Stimulated activated CD8-positive, alpha-beta memory T cell treated with anti-CD3 and anti-CD28 coated beads, Interleukin-15, amount 100 ng/mL, for 1 hour (primary cell): ENCODE results near the gene C19orf53.
"Not testable (repeated sequence)": the region's sequence is repeated elsewhere in the genome, so short reads cannot be mapped to it uniquely, and the experiment has no call there.

Source experiments
- DNase-seq: peaks from one replicate; pipeline ENCODE4 v3.0.0-alpha.2; 2020; ENCODE audit warnings: low read depth

Gene C19orf53

DNA sequence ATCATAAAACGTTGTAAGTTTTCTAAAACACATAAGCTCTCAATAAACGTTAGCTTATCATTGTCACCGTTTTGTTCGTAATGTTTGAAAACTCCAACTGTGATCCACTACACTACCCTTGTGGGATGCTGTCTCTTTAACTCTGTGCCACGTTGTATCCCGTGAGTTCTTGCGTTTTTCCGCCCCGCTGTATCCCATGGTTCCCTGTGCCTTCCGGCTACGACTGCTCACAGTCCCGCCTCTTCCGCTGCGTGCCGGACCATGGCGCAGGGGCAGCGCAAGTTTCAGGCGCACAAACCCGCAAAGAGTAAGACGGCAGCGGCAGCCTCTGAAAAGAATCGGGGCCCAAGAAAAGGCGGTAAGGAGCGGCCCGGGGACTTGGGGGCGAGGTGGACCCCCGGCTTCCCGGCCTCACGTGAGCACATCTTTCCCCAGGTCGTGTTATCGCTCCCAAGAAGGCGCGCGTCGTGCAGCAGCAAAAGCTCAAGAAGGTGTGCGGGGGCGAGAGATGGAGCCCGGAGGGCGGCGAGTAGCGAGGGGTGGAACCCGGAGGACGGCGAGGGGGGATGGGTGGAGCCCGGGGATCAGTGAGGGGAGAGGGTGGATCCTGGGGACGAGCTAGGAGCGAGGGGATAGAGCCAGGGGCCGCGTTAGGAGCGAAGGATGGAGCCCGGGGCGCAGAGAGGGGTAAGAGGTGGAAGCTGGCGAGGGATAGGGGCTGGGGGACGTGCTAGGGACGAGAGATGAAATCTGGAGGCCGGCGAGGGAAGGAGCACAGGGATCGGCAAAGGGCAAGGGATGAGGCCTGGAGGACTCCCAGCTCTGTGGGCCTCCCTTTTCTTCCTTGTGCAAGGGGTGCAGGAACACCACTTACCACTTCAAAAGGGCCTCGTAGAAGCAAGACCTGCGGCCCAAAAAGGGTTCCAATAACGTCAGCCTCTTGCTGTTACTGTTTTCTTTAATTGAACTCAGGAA lies at the start of gene C19orf53:
Gene C19orf53 (plus strand): TSS at position 240 of the 975 bp plus-strand sequence. CDS start 22 bp downstream, at position 262.
- DNase-seq, result peak; percentile 79

DNA sequence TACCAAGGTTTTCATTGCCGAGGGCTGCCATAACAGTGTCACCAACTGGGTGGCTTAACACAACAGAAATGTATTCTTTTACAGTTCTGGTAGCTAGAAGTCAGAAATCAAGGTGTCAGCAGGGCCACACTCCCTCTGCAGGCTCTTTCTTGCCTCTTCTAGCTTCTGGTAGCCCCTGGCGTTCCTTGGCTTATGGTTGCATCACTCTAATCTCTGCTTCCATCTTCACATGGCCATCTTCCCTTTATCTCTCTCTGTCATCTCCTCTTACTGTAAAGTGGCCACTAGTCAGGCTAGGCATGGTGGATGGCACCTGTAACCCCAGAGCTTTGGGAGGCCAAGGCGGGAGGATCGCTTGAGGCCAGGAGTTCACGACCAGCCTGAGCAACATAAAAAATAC lies 47.9 kb upstream of the C19orf53 start:
- no peak for DNase-seq

DNA sequence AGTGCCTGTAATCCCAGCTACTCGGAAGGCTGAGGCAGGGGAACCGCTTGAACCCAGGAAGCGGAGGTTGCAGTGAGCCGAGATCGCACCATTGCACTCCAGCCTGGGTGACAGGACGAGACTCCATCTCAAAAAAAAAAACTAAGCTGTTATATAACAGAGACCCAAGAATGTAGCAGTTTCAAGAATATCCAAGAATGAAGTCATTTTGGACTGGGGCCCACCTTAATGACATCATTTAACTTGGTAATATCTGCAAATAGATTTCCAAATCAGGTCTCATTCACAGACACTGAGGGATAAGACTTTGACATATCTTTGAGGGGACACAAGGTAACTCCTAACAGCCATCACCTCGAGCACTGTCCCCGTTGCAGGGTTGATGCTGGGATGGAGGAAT lies 46.5 kb upstream of the C19orf53 start:
- no peak for DNase-seq

GRCh38 chr19:13729859-13730258 lies 44.4 kb upstream of the C19orf53 start:
- no peak for DNase-seq

DNA sequence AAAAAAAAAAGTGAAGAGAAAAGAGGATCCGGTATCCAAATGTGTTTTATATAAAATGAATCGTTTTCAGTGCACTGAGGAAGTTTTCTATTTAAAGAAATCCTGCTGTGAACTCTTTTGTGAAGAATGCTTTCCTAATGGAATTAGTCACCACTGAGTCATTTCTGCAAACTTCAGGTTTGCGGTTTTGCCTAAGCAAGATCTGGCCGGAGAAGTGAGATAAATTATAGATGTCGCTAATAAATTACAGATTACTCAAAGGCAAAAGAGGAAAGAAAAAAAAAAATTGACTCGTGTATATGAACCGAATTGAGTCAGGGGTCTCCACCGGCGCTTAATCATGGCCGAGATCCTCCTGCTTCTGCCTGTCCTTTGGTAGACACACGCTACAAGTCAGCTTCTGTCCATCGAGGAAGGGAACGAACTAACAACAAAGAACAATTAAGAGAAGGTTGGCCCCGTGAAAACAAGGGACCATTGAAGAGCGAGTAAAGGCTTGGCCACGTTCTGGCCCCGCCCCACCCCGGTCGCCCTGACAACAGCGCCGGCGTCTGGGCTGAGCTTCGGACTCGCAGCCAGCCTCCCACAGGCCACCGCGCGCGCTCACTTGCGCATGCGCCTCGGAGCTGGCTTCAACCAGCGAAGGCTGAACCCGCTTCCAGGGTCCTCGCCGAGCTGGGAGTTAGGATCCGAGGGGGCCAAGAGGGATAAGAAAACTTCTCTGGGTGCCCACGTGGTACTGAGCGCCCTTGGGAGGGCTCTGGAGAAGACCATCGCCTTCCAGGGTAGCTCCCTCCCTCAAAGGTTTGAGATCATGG lies 42.9 kb upstream of the C19orf53 start:
- DNase-seq, result peak; percentile 86

GRCh38 chr19:13732337-13732736 lies 41.9 kb upstream of the C19orf53 start:
- DNase-seq, result no peak

GRCh38 chr19:13734751-13735150 lies 39.5 kb upstream of the C19orf53 start:
- no peak for DNase-seq

DNA sequence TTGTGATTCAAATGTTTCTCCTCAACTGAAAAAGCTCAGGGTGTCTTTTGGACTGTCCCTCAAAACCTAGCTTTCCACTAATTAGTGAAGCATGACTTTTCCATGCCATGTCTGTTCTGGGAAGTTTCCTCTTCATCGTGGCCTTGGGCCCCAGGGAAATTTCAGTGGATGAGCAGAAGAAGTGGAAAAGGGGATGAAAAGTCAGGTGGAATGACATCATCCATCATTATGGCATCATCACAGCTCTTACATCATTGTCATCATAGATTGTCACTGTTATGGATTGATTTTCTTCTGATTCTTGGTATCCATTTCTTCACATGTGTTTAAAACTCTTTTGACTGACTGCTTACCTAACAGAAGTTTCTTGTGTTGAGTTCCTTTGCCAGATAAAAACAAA lies 36.2 kb upstream of the C19orf53 start:
- DNase-seq, result no peak

GRCh38 chr19:13741893-13742292 lies 32.4 kb upstream of the C19orf53 start:
- DNase-seq, result no peak

GRCh38 chr19:13742756-13743155 lies 31.5 kb upstream of the C19orf53 start:
- DNase-seq, result no peak

GRCh38 chr19:13744174-13744573 lies 30.1 kb upstream of the C19orf53 start:
- no peak for DNase-seq

DNA sequence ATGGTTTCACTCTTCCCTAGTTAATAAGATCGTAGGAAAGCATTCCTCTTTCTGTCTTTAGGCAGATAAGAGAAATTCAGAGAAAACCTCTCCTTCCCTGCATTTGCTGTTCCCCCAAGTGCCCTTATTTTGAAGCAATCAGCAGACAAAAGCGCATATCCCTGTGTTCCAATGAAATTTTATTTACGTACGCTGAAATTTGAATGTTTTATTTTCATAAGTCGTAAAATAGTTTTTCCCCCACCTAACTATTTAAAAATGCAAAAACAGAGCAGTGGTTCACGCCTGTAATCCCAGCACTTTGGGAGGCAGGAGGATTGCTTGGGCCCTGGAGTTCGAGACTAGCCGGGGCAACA lies 27.2 kb upstream of the C19orf53 start:
- no peak for DNase-seq

DNA sequence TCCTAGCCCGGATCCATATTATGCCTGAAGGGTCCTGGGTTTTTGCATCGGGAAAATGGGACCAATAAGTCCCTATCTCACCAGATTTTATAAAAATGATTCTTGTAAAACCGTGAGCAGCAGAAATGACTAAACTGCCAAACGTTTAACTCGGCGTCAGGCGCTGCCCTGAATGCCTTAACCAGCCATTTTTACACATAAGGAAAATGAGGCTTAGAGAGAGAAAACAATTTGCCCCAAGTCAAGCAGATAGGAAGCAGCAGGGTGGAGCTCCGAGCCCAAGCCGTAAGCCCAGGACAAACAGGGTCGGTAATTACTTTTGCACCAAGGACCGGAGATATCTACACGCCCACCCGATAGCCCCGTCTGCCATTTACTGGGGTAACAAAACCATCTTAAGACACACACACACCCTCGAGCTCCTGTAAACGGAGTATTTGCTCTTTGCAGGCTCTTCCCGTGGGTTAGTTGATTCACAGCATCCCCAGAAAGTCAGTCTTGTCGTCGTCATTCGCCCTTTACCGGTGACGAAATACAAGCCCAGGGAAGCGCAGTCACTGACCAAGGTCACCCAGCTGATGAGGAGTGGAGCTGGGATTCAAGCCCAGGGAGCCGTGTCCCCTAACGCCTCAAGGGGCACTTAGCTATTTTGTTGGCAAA lies 26.0 kb upstream of the C19orf53 start:
- no peak for DNase-seq

GRCh38 chr19:13751436-13751835 lies 22.8 kb upstream of the C19orf53 start:
- no peak for DNase-seq

GRCh38 chr19:13753622-13754021 lies 20.6 kb upstream of the C19orf53 start:
- not testable (repeated sequence) for DNase-seq

DNA sequence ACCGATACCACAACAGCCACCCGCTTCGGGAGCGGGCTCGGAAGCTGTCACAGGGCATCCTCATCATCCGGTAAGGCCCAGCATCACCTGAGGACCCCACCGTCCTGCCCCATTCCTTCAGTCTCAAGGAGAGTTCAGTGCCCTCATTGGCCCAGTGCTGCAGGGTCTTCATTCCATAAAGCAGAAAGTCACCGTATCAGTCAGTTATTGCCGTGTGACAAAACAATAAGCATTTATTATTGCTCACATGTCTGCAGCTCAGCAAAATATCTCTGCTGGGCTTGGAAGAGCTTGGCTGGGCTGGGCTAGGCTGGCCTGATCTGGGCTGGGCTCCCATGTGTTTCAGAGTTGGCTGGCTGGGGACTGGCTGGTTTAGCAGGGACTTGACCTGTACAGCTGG lies 18.0 kb upstream of the C19orf53 start:
- no peak for DNase-seq

- no peak for DNase-seq
These were observed 16.2 kb upstream of the C19orf53 start for GRCh38 chr19:13757805-13758772.

DNA sequence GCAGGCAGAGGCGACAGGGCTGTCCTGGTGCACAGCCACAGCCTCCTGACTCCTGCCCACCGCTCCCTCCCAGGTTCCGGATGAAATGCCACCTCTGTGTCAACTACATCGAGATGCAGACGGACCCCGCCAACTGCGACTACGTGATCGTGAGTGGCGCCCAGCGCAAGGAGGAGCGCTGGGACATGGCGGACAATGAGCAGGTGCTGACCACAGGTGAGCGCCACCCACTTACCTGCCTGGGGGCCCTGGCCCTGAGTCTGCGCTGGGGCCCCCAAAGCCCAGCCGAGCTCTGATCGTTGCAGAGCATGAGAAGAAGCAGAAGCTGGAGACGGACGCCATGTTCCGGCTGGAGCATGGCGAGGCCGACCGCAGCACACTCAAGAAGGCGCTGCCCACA lies 15.5 kb upstream of the C19orf53 start:
- DNase-seq, result no peak

DNA sequence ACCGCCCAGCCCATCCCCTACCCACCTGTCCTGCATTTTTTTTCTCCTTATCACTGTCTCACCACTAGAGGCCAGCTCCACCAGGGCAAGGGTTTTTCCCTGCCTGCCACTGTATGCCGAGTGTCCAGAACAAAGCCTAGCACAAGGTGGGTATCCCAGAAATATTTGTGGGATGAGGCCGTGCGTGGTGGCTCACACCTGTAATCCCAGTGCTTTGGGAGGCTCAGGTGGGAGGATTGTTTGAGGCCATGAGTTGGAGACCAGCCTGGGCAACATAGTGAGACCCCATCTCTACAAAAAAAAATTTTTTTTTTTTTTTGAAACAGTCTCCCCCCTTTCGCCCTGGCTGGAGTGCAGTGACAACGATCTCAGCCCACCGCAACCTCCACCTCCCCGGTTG lies 12.8 kb upstream of the C19orf53 start:
- DNase-seq, result no peak

DNA sequence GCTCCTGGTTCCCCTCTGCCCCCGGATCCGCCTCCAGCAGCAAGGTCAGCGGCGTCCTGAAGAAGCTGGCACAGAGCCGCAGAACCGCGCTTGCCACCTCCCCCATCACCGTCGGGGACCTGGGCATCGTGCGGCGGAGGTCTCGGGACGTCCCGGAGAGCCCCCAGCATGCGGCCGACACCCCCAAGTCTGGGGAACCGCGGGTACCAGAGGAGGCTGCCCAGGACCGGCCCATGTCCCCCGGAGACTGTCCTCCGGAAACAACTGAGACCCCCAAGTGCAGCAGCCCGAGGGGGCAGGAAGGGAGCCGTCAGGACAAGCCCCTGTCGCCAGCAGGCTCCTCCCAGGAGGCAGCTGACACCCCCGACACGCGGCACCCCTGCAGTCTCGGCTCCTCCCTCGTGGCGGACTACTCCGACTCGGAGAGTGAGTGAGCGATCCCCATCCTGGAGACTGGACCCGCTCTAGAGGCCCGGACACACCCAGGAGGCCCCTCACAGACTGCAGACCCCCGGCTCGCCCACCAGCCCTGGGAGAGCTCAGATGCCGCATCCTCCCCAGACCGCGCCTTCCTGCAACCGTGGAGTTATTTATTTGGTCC lies 11.5 kb upstream of the C19orf53 start:
- no peak for DNase-seq

GRCh38 chr19:13763265-13763664 lies 11.0 kb upstream of the C19orf53 start:
- no peak for DNase-seq
